KMS-11 (cell line): ENCODE results near the gene UCHL5.

Source experiments
- H2AFZ ChIP-seq: fragments of 200-600 bp; sonication (generic); 2 replicates; pipeline ENCODE4 v1.6.1; 2016; ENCODE audit warnings: antibody characterized with exemption, mixed run types, low read depth
- H3K27ac ChIP-seq: fragments of 200-600 bp; sonication (generic); 2 replicates; pipeline ENCODE4 v1.6.1; 2016; ENCODE audit warnings: mild to moderate bottlenecking, mixed run types
- H3K27me3 ChIP-seq: fragments of 200-600 bp; sonication (generic); 2 replicates; pipeline ENCODE4 v1.6.1; 2017; ENCODE audit warnings: mild to moderate bottlenecking, low read depth, mixed run types, moderate library complexity; ENCODE audit not compliant: insufficient read depth
- H3K36me3 ChIP-seq: fragments of 200-600 bp; sonication (generic); 2 replicates; pipeline ENCODE4 v1.6.1; 2017; ENCODE audit warnings: mild to moderate bottlenecking, mixed run types; ENCODE audit not compliant: insufficient read depth
- H3K4me1 ChIP-seq: fragments of 200-600 bp; sonication (generic); 2 replicates; pipeline ENCODE4 v1.6.1; 2016; ENCODE audit warnings: mild to moderate bottlenecking, low read depth, mixed run types; ENCODE audit not compliant: poor library complexity, severe bottlenecking
- H3K4me2 ChIP-seq: fragments of 200-600 bp; sonication (generic); 2 replicates; pipeline ENCODE4 v1.7.0; 2016; ENCODE audit warnings: mild to moderate bottlenecking, mixed run types
- H3K4me3 ChIP-seq: fragments of 200-600 bp; sonication (generic); IDR thresholded peaks from 2 replicates; pipeline ENCODE4 v1.6.1; 2017; ENCODE audit warnings: low read depth, low read length, mixed read lengths; ENCODE audit not compliant: insufficient read depth
- H3K79me2 ChIP-seq: fragments of 200-600 bp; sonication (generic); 2 replicates; pipeline ENCODE4 v1.6.1; 2016; ENCODE audit warnings: low read depth, mixed run types; ENCODE audit not compliant: insufficient read depth
- H3K9ac ChIP-seq: fragments of 200-600 bp; sonication (generic); 2 replicates; pipeline ENCODE4 v1.6.1; 2016; ENCODE audit warnings: mild to moderate bottlenecking, mixed run types
- H4K20me1 ChIP-seq: fragments of 200-600 bp; sonication (generic); 2 replicates; pipeline ENCODE4 v1.6.1; 2016; ENCODE audit warnings: mild to moderate bottlenecking, mixed run types; ENCODE audit not compliant: insufficient read depth
- TF ChIP-seq, protein P1 (sequence below): fragments of 200-600 bp; sonication (generic); conservative IDR thresholded peaks from 2 replicates; pipeline ENCODE4 v1.6.1; 2017; ENCODE audit warnings: low read depth, mild to moderate bottlenecking, antibody characterized with exemption, low read length, moderate library complexity, mixed read lengths

The UCHL5 gene, protein sequence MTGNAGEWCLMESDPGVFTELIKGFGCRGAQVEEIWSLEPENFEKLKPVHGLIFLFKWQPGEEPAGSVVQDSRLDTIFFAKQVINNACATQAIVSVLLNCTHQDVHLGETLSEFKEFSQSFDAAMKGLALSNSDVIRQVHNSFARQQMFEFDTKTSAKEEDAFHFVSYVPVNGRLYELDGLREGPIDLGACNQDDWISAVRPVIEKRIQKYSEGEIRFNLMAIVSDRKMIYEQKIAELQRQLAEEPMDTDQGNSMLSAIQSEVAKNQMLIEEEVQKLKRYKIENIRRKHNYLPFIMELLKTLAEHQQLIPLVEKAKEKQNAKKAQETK

DNA sequence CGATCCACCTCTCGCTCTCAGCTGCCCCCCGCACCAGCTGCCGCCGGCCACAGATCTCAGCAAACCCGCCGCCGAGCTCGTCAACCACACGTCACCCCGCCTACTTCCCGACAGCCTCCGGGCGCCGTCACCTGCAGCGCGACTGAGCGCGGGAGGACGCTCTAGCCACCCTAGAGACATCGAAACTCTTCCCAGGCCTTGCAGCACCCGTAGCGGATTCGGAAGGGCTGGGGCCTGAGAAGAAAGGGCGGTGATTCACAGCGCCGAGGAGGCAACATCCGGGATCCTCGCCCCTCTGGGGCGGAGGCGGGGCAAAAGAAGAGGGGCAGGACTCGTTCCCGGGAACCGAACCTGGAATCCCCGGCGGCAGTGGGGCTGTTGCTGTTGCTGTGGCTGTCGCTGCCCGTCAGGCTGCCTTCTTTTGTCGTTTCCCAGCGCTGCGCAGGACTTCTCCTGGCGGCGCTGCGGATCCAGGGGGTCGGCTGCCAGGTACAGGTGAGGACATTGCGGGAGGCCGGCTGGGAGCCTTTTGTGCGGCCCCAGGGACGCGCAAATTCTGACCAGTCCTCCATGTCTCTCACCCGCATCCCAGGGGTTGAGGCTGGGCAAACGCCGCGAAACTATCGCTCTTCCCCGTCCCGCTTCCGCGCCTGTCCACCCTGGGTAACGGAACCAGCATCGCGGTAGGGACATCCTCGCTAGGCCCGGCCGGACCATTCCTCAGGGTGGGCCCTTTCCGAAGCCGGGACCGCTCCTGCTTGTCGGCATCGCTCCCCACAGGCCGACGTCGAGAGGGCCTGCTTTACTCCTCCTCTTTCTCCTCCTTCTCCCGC lies at the start of gene UCHL5, which contains the start of gene RO60:
UCHL5 (minus strand) TSS at position 79 of the 833 bp plus-strand sequence. CDS start 100 bp downstream, outside the sequence.
RO60 (plus strand) TSS at position 331 of the 833 bp plus-strand sequence. CDS start 9,443 bp downstream, outside the sequence.
- peak within 1 kb of the TSS; percentile 84 for H3K27ac ChIP-seq
- no peaks in the 10 kb centered on the region for H3K27me3 ChIP-seq
- peaks cover 92% of the 10 kb centered on the region for H3K79me2 ChIP-seq
- H3K4me3 ChIP-seq: peak within 1 kb of the TSS; percentile 97
- H3K4me2 ChIP-seq: peak within 1 kb of the TSS; percentile 89
- H2AFZ ChIP-seq: peak within 1 kb of the TSS; percentile 84
- no peaks in the 10 kb centered on the region for H3K36me3 ChIP-seq
- peaks cover 54% of the 10 kb centered on the region for H3K4me1 ChIP-seq
- 0 out of 2 replicates have a peak, but pooled peaks cover 3% of the 10 kb centered on the region for H4K20me1 ChIP-seq
- H3K9ac ChIP-seq: peak within 1 kb of the TSS; percentile 92
- TF ChIP-seq, protein P1, sequence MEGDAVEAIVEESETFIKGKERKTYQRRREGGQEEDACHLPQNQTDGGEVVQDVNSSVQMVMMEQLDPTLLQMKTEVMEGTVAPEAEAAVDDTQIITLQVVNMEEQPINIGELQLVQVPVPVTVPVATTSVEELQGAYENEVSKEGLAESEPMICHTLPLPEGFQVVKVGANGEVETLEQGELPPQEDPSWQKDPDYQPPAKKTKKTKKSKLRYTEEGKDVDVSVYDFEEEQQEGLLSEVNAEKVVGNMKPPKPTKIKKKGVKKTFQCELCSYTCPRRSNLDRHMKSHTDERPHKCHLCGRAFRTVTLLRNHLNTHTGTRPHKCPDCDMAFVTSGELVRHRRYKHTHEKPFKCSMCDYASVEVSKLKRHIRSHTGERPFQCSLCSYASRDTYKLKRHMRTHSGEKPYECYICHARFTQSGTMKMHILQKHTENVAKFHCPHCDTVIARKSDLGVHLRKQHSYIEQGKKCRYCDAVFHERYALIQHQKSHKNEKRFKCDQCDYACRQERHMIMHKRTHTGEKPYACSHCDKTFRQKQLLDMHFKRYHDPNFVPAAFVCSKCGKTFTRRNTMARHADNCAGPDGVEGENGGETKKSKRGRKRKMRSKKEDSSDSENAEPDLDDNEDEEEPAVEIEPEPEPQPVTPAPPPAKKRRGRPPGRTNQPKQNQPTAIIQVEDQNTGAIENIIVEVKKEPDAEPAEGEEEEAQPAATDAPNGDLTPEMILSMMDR: no peak

DNA sequence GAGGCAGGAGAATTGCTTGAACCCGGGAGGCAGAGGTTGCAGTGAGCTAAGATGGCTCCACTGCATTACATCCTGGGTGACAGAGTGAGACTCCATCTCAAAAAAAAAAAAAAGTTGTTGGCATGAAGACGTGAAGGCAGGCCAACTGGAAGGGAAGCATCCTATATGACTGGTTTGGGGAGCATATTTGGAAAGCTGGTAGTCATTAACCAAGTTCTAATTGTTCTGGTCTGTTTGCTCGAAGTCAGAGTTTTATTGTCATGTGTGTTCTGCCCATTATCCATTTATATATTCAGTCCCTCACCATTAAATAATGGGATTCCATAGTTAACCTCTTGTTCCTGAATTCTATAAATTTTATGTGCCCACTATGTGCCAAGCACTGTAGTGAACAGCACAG lies 49.3 kb upstream of the UCHL5 start:
- peaks cover 34% of the 10 kb centered on the region for H3K4me1 ChIP-seq
- no peak overlapping the region for H3K4me3 ChIP-seq
- no peaks in the 10 kb centered on the region for H3K36me3 ChIP-seq
- H3K79me2 ChIP-seq: peaks cover 11% of the 10 kb centered on the region; the same call in 1 of the 2 replicates
- H3K9ac ChIP-seq: no peak overlapping the region
- no peak overlapping the region for H2AFZ ChIP-seq
- TF ChIP-seq, protein P1: no peak
- no peak overlapping the region for H3K4me2 ChIP-seq
- no peaks in the 10 kb centered on the region for H4K20me1 ChIP-seq
- no peak overlapping the region for H3K27ac ChIP-seq
- H3K27me3 ChIP-seq: no peaks in the 10 kb centered on the region

DNA sequence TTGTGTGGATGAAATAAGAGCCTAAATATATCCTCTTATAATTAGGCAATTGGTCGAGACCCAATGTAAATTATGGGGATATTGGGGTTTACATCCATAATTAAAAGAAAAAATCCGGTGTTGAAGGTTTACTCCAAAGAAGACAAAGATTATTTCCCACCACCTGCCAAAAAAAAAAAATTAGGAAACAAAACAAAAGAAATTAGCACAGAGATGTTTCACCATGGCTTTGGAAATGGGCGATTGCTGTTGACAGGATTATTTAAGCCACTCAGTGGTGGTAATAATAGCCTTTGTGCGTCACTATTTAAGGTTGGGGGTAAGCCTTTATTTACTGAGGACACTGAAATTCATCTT lies 46.6 kb upstream of the UCHL5 start:
- no peaks in the 10 kb centered on the region for H3K36me3 ChIP-seq
- peaks cover 25% of the 10 kb centered on the region for H3K4me1 ChIP-seq
- H2AFZ ChIP-seq: peak overlapping the region; percentile 74
- H3K27me3 ChIP-seq: no peaks in the 10 kb centered on the region
- peak overlapping the region; percentile 47; the same call in 1 of the 2 replicates for H3K27ac ChIP-seq
- H3K9ac ChIP-seq: peak overlapping the region; percentile 51; the same call in 1 of the 2 replicates
- peak overlapping the region; percentile 96 for H3K4me2 ChIP-seq
- H3K79me2 ChIP-seq: peaks cover 20% of the 10 kb centered on the region; the same call in 1 of the 2 replicates
- TF ChIP-seq, protein P1: no peak
- no peaks in the 10 kb centered on the region for H4K20me1 ChIP-seq
- H3K4me3 ChIP-seq: peak overlapping the region; percentile 69

DNA sequence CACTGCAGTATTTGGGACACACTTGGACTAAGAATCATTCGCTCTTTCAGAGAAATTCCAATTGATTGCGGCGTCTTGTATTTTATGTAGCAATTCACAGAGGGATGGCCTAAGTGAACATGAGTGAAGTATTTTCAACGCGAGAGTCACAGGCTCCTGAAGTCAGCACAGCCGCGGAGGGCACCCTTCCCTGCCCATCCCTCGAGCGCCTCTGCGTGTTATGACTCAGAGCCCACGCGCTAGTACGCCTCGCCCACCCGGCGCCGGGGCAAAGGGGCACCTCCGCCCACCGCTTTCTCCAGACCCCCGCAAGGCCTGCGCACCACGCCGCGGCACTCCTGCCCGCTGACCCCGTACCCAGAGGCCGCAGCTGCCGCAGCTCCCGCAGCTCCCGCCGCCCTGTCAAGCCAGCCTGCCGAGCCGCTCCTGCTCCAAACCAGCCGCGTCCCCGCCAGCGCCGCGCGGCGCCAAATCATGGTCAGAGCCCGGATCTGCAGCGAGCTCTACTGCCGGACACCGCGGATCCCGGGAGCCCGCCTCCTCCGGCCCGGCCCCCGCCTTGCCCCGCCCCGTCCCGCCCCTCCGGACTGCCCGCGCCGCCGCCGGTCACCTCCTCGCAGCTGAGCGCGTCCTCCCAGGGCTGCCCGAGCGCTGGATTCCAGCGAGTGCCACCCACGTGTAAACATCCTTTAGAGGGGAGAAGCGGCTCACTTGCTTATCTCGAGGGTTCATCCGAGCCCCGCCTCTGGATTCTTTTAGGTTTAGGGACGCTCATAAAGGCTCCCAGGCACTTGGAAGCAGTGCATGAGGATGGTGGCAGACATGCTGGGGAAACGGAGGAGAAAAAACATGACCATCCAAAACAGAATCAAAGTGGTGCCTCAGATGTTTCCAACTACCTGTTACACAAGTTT lies 46.0 kb upstream of the UCHL5 start, which contains the start of gene GLRX2:
GLRX2 (minus strand) TSS at position 508 of the 914 bp plus-strand sequence; CDS start at position 476, 32 bp downstream.
- peak within 1 kb of the TSS; percentile 51; the same call in 1 of the 2 replicates for H3K9ac ChIP-seq
- peak within 1 kb of the TSS; percentile 47 for H3K27ac ChIP-seq
- H3K4me1 ChIP-seq: peaks cover 25% of the 10 kb centered on the region
- H3K27me3 ChIP-seq: no peaks in the 10 kb centered on the region
- H2AFZ ChIP-seq: peak within 1 kb of the TSS; percentile 74
- peak within 1 kb of the TSS; percentile 87 for H3K4me3 ChIP-seq
- peaks cover 20% of the 10 kb centered on the region; the same call in 1 of the 2 replicates for H3K79me2 ChIP-seq
- TF ChIP-seq, protein P1: no peak
- no peaks in the 10 kb centered on the region for H4K20me1 ChIP-seq
- H3K4me2 ChIP-seq: peak within 1 kb of the TSS; percentile 96
- no peaks in the 10 kb centered on the region for H3K36me3 ChIP-seq
